D721Med (cell line): ENCODE results near the gene DNASE1L1.

Experiments used
- DNase-seq: peaks from one replicate; pipeline ENCODE4 v3.0.0; 2011; ENCODE audit warnings: low spot score; ENCODE audit not compliant: insufficient read length
- FAIRE-seq: peaks from 2 replicates; lab custom pipeline; 2011; peaks lifted over from hg19 to GRCh38; lab: Jason Lieb, UNC
- TF ChIP-seq, protein P1 (sequence below): IDR thresholded peaks from 2 replicates; pipeline ENCODE4 v1.5.1; 2012; ENCODE audit warnings: mild to moderate bottlenecking, control low read depth; ENCODE audit not compliant: insufficient read depth; ENCODE audit errors: missing control alignments

Gene DNASE1L1

DNA sequence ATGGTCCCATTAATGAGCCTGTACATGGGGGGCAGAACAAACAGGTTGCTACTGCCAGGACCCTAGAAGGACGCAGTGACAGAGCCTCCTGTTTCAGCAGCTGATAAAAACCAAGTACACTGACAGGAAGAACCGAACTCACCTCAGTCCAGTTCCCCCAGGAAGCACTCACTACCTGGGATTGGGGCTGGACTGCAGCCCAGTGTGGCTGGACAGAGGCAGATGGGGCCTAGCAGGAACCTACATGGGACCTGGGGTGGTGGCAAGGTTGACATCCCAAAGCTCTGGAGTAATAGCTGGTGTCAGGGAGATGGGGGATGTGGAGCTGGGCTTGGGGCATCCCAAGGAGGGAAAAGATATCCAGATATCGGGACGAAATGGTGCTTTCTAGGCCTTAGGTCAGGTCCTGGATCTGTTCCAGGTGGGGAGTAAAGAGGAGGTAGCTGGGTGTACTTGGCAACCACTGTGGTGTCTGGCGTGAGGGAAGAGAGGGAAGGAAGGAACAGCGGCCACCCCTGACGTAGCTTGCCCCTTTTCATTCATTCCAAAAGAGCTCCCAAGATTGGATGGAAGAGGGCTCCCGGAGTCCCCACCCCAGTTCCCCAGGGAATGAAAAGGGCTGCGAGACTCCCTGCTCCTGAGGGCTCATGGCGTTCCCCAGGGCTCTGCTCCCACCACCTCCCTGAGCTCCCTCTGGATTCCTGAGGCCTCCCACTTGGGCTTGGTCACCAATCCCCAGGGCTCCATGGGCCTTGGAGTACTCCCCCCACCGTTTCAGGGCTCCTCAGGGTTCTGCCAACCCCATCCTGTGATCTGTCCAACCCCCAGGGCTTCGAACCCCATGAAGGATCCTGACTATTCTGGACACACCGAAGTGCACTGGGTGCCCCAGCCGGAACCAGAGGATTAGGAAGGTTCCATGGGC is 25.4 kb downstream of the DNASE1L1 start:
- TF ChIP-seq, protein P1, sequence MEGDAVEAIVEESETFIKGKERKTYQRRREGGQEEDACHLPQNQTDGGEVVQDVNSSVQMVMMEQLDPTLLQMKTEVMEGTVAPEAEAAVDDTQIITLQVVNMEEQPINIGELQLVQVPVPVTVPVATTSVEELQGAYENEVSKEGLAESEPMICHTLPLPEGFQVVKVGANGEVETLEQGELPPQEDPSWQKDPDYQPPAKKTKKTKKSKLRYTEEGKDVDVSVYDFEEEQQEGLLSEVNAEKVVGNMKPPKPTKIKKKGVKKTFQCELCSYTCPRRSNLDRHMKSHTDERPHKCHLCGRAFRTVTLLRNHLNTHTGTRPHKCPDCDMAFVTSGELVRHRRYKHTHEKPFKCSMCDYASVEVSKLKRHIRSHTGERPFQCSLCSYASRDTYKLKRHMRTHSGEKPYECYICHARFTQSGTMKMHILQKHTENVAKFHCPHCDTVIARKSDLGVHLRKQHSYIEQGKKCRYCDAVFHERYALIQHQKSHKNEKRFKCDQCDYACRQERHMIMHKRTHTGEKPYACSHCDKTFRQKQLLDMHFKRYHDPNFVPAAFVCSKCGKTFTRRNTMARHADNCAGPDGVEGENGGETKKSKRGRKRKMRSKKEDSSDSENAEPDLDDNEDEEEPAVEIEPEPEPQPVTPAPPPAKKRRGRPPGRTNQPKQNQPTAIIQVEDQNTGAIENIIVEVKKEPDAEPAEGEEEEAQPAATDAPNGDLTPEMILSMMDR = no peak
- no peak for FAIRE-seq
- no peak for DNase-seq

DNA sequence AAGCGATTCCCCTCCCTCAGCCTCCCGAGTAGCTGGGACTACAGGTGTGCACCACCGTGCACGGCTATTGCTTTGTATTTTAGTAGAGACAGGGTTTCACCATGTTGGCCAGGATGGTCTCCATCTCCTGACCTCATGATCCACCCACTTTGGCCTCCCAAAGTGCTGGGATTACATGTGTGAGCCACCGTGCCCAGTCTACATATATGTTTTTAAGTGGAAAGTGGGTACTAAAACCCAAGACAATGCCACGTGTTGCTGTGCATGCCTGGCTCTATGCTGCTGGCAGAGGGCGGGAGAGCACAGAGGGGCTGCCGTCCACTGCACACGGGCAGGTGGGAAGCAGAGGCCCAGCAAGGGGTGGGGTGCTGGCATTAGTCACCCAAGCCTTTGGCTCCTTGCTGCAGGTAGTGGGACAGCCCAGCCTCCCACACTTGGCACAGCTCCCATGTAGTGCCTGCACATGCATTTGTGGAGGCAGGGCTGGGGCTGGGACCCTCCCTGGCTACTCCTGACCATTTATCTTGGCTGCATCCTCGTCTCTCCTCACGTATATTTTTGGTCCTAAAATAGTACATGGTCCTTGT is 26.5 kb downstream of the DNASE1L1 start:
- FAIRE-seq = no peak

GRCh38 chrX:154381271-154381670 is 27.8 kb downstream of the DNASE1L1 start:
- TF ChIP-seq, protein P1 = no peak
- FAIRE-seq = no peak
- no peak for DNase-seq

More for the DNA sequence above, 26.5 kb downstream of the DNASE1L1 start:
- TF ChIP-seq, protein P1 = no peak
- no peak for DNase-seq

DNA sequence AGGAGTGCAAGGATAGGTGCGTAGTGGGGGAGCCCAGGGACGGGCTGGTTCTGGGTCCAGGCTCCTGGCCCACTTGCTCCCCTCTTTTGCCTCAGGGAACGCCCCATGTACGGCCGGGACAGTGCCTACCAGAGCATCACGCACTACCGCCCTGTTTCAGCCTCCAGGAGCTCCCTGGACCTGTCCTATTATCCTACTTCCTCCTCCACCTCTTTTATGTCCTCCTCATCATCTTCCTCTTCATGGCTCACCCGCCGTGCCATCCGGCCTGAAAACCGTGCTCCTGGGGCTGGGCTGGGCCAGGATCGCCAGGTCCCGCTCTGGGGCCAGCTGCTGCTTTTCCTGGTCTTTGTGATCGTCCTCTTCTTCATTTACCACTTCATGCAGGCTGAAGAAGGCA is 28.3 kb downstream of the DNASE1L1 start:
- FAIRE-seq (no peak), DNase-seq (no peak)
- TF ChIP-seq, protein P1 = no peak

GRCh38 chrX:154380153-154380552 is 28.9 kb downstream of the DNASE1L1 start:
- TF ChIP-seq, protein P1 = no peak
- DNase-seq (no peak), FAIRE-seq (no peak)

- TF ChIP-seq, protein P1 = no peak
- DNase-seq (no peak), FAIRE-seq (no peak)
These were observed 29.5 kb downstream of the DNASE1L1 start for GRCh38 chrX:154379569-154379951.
